DMS53 treated with DMSO at 0.1 percent for 48 hours (cell line): ENCODE results near the gene SYNPO.

Experiments
- DNase-seq: peaks from one replicate; lab custom pipeline; 2025; ENCODE audit not compliant: unreplicated experiment; lab: John Stamatoyannopoulos, UW

The SYNPO gene

GRCh38 chr5:150641006-150641570 lies 628 bp downstream of the SYNPO start:
- no peak for DNase-seq

- no peak for DNase-seq
These were observed 1.5 kb downstream of the SYNPO start for GRCh38 chr5:150641824-150642566.

GRCh38 chr5:150642567-150642927 lies 2.1 kb downstream of the SYNPO start:
- no peak for DNase-seq

GRCh38 chr5:150642991-150643710 lies 2.7 kb downstream of the SYNPO start:
- DNase-seq, result no peak

GRCh38 chr5:150644058-150644457 lies 3.6 kb downstream of the SYNPO start:
- no peak for DNase-seq

- DNase-seq, result no peak
These were observed 4.1 kb downstream of the SYNPO start for GRCh38 chr5:150644514-150644913.

- no peak for DNase-seq
These were observed 4.7 kb downstream of the SYNPO start for GRCh38 chr5:150645070-150645700.

- no peak for DNase-seq
These were observed 7.1 kb downstream of the SYNPO start for GRCh38 chr5:150647275-150648251.

- no peak for DNase-seq
These were observed 8.0 kb downstream of the SYNPO start for GRCh38 chr5:150648294-150649107.

- DNase-seq, result no peak
These were observed 8.9 kb downstream of the SYNPO start for GRCh38 chr5:150649108-150650020.

- no peak for DNase-seq
These were observed 9.9 kb downstream of the SYNPO start for GRCh38 chr5:150650021-150651006.

- no peak for DNase-seq
These were observed 10.9 kb downstream of the SYNPO start for GRCh38 chr5:150651382-150651781.

GRCh38 chr5:150651924-150652671 lies 11.6 kb downstream of the SYNPO start:
- no peak for DNase-seq

- no peak for DNase-seq
These were observed 12.8 kb downstream of the SYNPO start for GRCh38 chr5:150653145-150653761.

GRCh38 chr5:150653762-150654556 lies 13.5 kb downstream of the SYNPO start:
- no peak for DNase-seq

GRCh38 chr5:150655221-150655620 lies 14.8 kb downstream of the SYNPO start:
- no peak for DNase-seq
